ENCODE data around the gene WDFY3.

Gene WDFY3

GRCh38 chr4:84932462-84932861 is 34.0 kb downstream of the WDFY3 start:
- no peak overlapping the region for H3K4me3 ChIP-seq (ENCODE audit: severe bottlenecking)
- TF ChIP-seq CTCF (IDR thresholded peaks at IDR 0.05; ENCODE audit: poor library complexity, severe bottlenecking), result no peak
- no peaks in the 10 kb centered on the region for H3K4me1 ChIP-seq (ENCODE audit: insufficient read depth, poor library complexity, severe bottlenecking)
- H3K9me3 ChIP-seq (ENCODE audit: severe bottlenecking), result no peaks in the 10 kb centered on the region
- DNase-seq (ENCODE audit: low spot score) (no peak), ATAC-seq (ENCODE audit: low read depth) (no peak)
- peaks cover 26% of the 10 kb centered on the region for H3K36me3 ChIP-seq (ENCODE audit: low read depth)
- H3K27me3 ChIP-seq (ENCODE audit: insufficient read depth, poor library complexity, severe bottlenecking), result no peaks in the 10 kb centered on the region
- H3K27ac ChIP-seq (ENCODE audit: poor library complexity, severe bottlenecking), result no peak overlapping the region

GRCh38 chr4:84931961-84932360 is 34.5 kb downstream of the WDFY3 start:
- no peak for TF ChIP-seq CTCF (IDR thresholded peaks at IDR 0.05; ENCODE audit: poor library complexity, severe bottlenecking)
- H3K27ac ChIP-seq (ENCODE audit: poor library complexity, severe bottlenecking), result no peak overlapping the region
- DNase-seq (ENCODE audit: low spot score) (no peak), ATAC-seq (ENCODE audit: low read depth) (no peak)
- no peaks in the 10 kb centered on the region for H3K9me3 ChIP-seq (ENCODE audit: severe bottlenecking)
- peaks cover 31% of the 10 kb centered on the region for H3K36me3 ChIP-seq (ENCODE audit: low read depth)
- no peaks in the 10 kb centered on the region for H3K27me3 ChIP-seq (ENCODE audit: insufficient read depth, poor library complexity, severe bottlenecking)
- no peak overlapping the region for H3K4me3 ChIP-seq (ENCODE audit: severe bottlenecking)
- no peaks in the 10 kb centered on the region for H3K4me1 ChIP-seq (ENCODE audit: insufficient read depth, poor library complexity, severe bottlenecking)

GRCh38 chr4:84931274-84931673 is 35.2 kb downstream of the WDFY3 start:
- Histone ChIP-seq H3K4me3 (ENCODE audit: severe bottlenecking) (no peak overlapping the region), H3K9me3 (ENCODE audit: severe bottlenecking) (no peaks in the 10 kb centered on the region), H3K27me3 (ENCODE audit: insufficient read depth, poor library complexity, severe bottlenecking) (no peaks in the 10 kb centered on the region), H3K4me1 (ENCODE audit: insufficient read depth, poor library complexity, severe bottlenecking) (no peaks in the 10 kb centered on the region), H3K36me3 (ENCODE audit: low read depth) (peaks cover 33% of the 10 kb centered on the region), H3K27ac (ENCODE audit: poor library complexity, severe bottlenecking) (no peak overlapping the region)
- DNase-seq (ENCODE audit: low spot score) (no peak), ATAC-seq (ENCODE audit: low read depth) (no peak)
- TF ChIP-seq CTCF (IDR thresholded peaks at IDR 0.05; ENCODE audit: poor library complexity, severe bottlenecking), result no peak

GRCh38 chr4:84928089-84928488 is 38.4 kb downstream of the WDFY3 start:
- Histone ChIP-seq H3K9me3 (ENCODE audit: severe bottlenecking) (no peaks in the 10 kb centered on the region), H3K36me3 (ENCODE audit: low read depth) (peaks cover 34% of the 10 kb centered on the region), H3K4me3 (ENCODE audit: severe bottlenecking) (no peak overlapping the region), H3K4me1 (ENCODE audit: insufficient read depth, poor library complexity, severe bottlenecking) (no peaks in the 10 kb centered on the region), H3K27ac (ENCODE audit: poor library complexity, severe bottlenecking) (no peak overlapping the region), H3K27me3 (ENCODE audit: insufficient read depth, poor library complexity, severe bottlenecking) (no peaks in the 10 kb centered on the region)
- TF ChIP-seq CTCF (IDR thresholded peaks at IDR 0.05; ENCODE audit: poor library complexity, severe bottlenecking), result no peak
- ATAC-seq (ENCODE audit: low read depth), result no peak
- no peak for DNase-seq (ENCODE audit: low spot score)

- no peaks in the 10 kb centered on the region for H3K9me3 ChIP-seq (ENCODE audit: severe bottlenecking)
- no peak for ATAC-seq (ENCODE audit: low read depth)
- no peak for DNase-seq (ENCODE audit: low spot score)
- no peak overlapping the region for H3K4me3 ChIP-seq (ENCODE audit: severe bottlenecking)
- no peaks in the 10 kb centered on the region for H3K4me1 ChIP-seq (ENCODE audit: insufficient read depth, poor library complexity, severe bottlenecking)
- H3K27me3 ChIP-seq (ENCODE audit: insufficient read depth, poor library complexity, severe bottlenecking), result no peaks in the 10 kb centered on the region
- no peak for TF ChIP-seq CTCF (IDR thresholded peaks at IDR 0.05; ENCODE audit: poor library complexity, severe bottlenecking)
- H3K36me3 ChIP-seq (ENCODE audit: low read depth), result peaks cover 34% of the 10 kb centered on the region
- H3K27ac ChIP-seq (ENCODE audit: poor library complexity, severe bottlenecking), result no peak overlapping the region
Measured at GRCh38 chr4:84927428-84927827, 39.1 kb downstream of the WDFY3 start.
